HG03060 (cell line): ENCODE results near the gene GTPBP6.
"Not testable (repeated sequence)": the region's sequence is repeated elsewhere in the genome, so short reads cannot be mapped to it uniquely, and the experiment has no call there.

Experiments
- ATAC-seq: cut with Tn5 transposase; IDR thresholded peaks from one replicate; pipeline ENCODE4 v1.9.1; 2021; ENCODE audit warnings: low read depth, moderate number of reproducible peaks; ENCODE audit not compliant: unreplicated experiment

Gene GTPBP6

GRCh38 chrX:295136-295535 lies 23.5 kb downstream of the GTPBP6 start:
- no peak for ATAC-seq

- ATAC-seq: no peak
These were observed 25.4 kb downstream of the GTPBP6 start for GRCh38 chrX:292900-293897.

GRCh38 chrX:291411-291901 lies 27.1 kb downstream of the GTPBP6 start:
- no peak for ATAC-seq

- no peak for ATAC-seq
These were observed 28.0 kb downstream of the GTPBP6 start for GRCh38 chrX:290476-291166.

- ATAC-seq: no peak
These were observed 30.0 kb downstream of the GTPBP6 start for GRCh38 chrX:288561-288991.

- ATAC-seq: no peak
These were observed 30.9 kb downstream of the GTPBP6 start for GRCh38 chrX:287670-288069.

GRCh38 chrX:285076-285677 lies 33.4 kb downstream of the GTPBP6 start:
- no peak for ATAC-seq

GRCh38 chrX:283115-283845 lies 35.3 kb downstream of the GTPBP6 start:
- peak; percentile 98 for ATAC-seq

- ATAC-seq: not testable (repeated sequence)
These were observed 36.5 kb downstream of the GTPBP6 start for GRCh38 chrX:282000-282681.

GRCh38 chrX:281166-281999 lies 37.2 kb downstream of the GTPBP6 start, which contains the start of gene PLCXD1:
Gene PLCXD1 (plus strand): TSS chrX:281381. CDS start chrX:284188, 2,807 bp downstream.
- no peak for ATAC-seq

GRCh38 chrX:280722-281121 lies 37.9 kb downstream of the GTPBP6 start:
- ATAC-seq: not testable (repeated sequence)

GRCh38 chrX:279757-280604 lies 38.6 kb downstream of the GTPBP6 start:
- ATAC-seq: not testable (repeated sequence)

- ATAC-seq: no peak
These were observed 41.9 kb downstream of the GTPBP6 start for GRCh38 chrX:276581-277201.

GRCh38 chrX:275967-276580 lies 42.5 kb downstream of the GTPBP6 start:
- no peak for ATAC-seq

- no peak for ATAC-seq
These were observed 43.1 kb downstream of the GTPBP6 start for GRCh38 chrX:275476-275966.

GRCh38 chrX:274904-275475 lies 43.6 kb downstream of the GTPBP6 start:
- no peak for ATAC-seq
